ENCODE data around the gene PROK2. TPM values are rescaled to one million over a fixed set of nuclear protein-coding genes. Genes with fewer than 3 reads are reported as not detected.

PROK2 gene
- polyA plus RNA-seq, 1 donor (not counting 4 experiments of a cell fraction or from before 2014, with no cell fraction given), result not detected

GRCh38 chr3:71809321-71810026 lies 24.5 kb upstream of the PROK2 start:
- H3K36me3 ChIP-seq (ENCODE audit: control insufficient read depth in 2 of 2, extremely low read depth in 1 of 2, insufficient read depth in 2 of 2, low read length in 2 of 2), result no peaks in the 10 kb centered on the region
- no peaks in the 10 kb centered on the region for H3K9me1 ChIP-seq (ENCODE audit: control insufficient read depth, extremely low read depth, insufficient read depth, low read length)
- TF ChIP-seq CTCF (optimal IDR thresholded peaks at IDR 0.05 in 1 of 3, IDR thresholded peaks at IDR 0.05 in 1 of 3, conservative IDR thresholded peaks at IDR 0.05 in 1 of 3; ENCODE audit: extremely low read depth in 1 of 3, insufficient read depth in 2 of 3, low read length in 3 of 3) (no peak), EZH2 (IDR thresholded peaks at IDR 0.05; ENCODE audit: low read length) (no peak)
- DNase-seq (ENCODE audit: low read depth, low spot score) (no peak), FAIRE-seq (no peak)
- H2AFZ ChIP-seq (ENCODE audit: control insufficient read depth, low read length), result no peak overlapping the region
- H3K27ac ChIP-seq (ENCODE audit: control insufficient read depth, insufficient read depth, low read length), result no peak overlapping the region
- dilution Hi-C loops (cut with MboI; ENCODE audit: extremely low pct_ligation_motif_present, low sequenced_read_pairs), result no loop called here
- H3K79me2 ChIP-seq (ENCODE audit: control insufficient read depth, insufficient read depth, low read length), result no peaks in the 10 kb centered on the region
- H4K20me1 ChIP-seq (ENCODE audit: control insufficient read depth, extremely low read depth, insufficient read depth, low read length), result no peaks in the 10 kb centered on the region
- H3K4me1 ChIP-seq (ENCODE audit: control insufficient read depth, extremely low read depth, insufficient read depth, low read length), result no peaks in the 10 kb centered on the region
- H3K4me2 ChIP-seq (ENCODE audit: control insufficient read depth, extremely low read depth, insufficient read depth, low read depth, low read length), result no peak overlapping the region
- H3K9ac ChIP-seq (ENCODE audit: control insufficient read depth, extremely low read depth, insufficient read depth, low read length), result no peak overlapping the region
- H3K9me3 ChIP-seq (ENCODE audit: control insufficient read depth, low read depth, low read length), result no peaks in the 10 kb centered on the region
- H3K4me3 ChIP-seq (ENCODE audit: control insufficient read depth in 2 of 3, extremely low read depth in 1 of 3, insufficient read depth in 2 of 3, low read depth in 1 of 3, low read length in 3 of 3), result no peak overlapping the region
- H3K27me3 ChIP-seq (ENCODE audit: control insufficient read depth, extremely low read depth, insufficient read depth, low read length), result no peaks in the 10 kb centered on the region

- DNase-seq (ENCODE audit: low read depth, low spot score) (no peak), FAIRE-seq (no peak)
- Histone ChIP-seq H3K9ac (ENCODE audit: control insufficient read depth, extremely low read depth, insufficient read depth, low read length) (no peak overlapping the region), H3K4me2 (ENCODE audit: control insufficient read depth, extremely low read depth, insufficient read depth, low read depth, low read length) (no peak overlapping the region), H3K27me3 (ENCODE audit: control insufficient read depth, extremely low read depth, insufficient read depth, low read length) (peaks cover 3% of the 10 kb centered on the region), H3K9me1 (ENCODE audit: control insufficient read depth, extremely low read depth, insufficient read depth, low read length) (no peaks in the 10 kb centered on the region), H2AFZ (ENCODE audit: control insufficient read depth, low read length) (no peak overlapping the region), H3K36me3 (ENCODE audit: control insufficient read depth in 2 of 2, extremely low read depth in 1 of 2, insufficient read depth in 2 of 2, low read length in 2 of 2) (no peaks in the 10 kb centered on the region), H3K9me3 (ENCODE audit: control insufficient read depth, low read depth, low read length) (no peaks in the 10 kb centered on the region), H3K4me3 (ENCODE audit: control insufficient read depth in 2 of 3, extremely low read depth in 1 of 3, insufficient read depth in 2 of 3, low read depth in 1 of 3, low read length in 3 of 3) (no peak overlapping the region), H4K20me1 (ENCODE audit: control insufficient read depth, extremely low read depth, insufficient read depth, low read length) (no peaks in the 10 kb centered on the region), H3K27ac (ENCODE audit: control insufficient read depth, insufficient read depth, low read length) (no peak overlapping the region), H3K4me1 (ENCODE audit: control insufficient read depth, extremely low read depth, insufficient read depth, low read length) (no peaks in the 10 kb centered on the region), H3K79me2 (ENCODE audit: control insufficient read depth, insufficient read depth, low read length) (no peaks in the 10 kb centered on the region)
- dilution Hi-C loops (cut with MboI; ENCODE audit: extremely low pct_ligation_motif_present, low sequenced_read_pairs), result no loop called here
- no peak for TF ChIP-seq CTCF (optimal IDR thresholded peaks at IDR 0.05 in 1 of 3, IDR thresholded peaks at IDR 0.05 in 1 of 3, conservative IDR thresholded peaks at IDR 0.05 in 1 of 3; ENCODE audit: extremely low read depth in 1 of 3, insufficient read depth in 2 of 3, low read length in 3 of 3)
- no peak for TF ChIP-seq EZH2 (IDR thresholded peaks at IDR 0.05; ENCODE audit: low read length)
Observed at GRCh38 chr3:71806736-71807135, 21.8 kb upstream of the PROK2 start.
